Glomerular visceral epithelial cell (primary cell): Measurements from ENCODE around the gene PALLD.
A peak's percentile ranks its signal among the peaks of the same experiment; 100 is the strongest.

Experiments
- DNase-seq: peaks from one replicate; pipeline ENCODE4 v3.0.0-alpha.2; 2016; ENCODE audit errors: extremely low spot score

Gene PALLD

DNA sequence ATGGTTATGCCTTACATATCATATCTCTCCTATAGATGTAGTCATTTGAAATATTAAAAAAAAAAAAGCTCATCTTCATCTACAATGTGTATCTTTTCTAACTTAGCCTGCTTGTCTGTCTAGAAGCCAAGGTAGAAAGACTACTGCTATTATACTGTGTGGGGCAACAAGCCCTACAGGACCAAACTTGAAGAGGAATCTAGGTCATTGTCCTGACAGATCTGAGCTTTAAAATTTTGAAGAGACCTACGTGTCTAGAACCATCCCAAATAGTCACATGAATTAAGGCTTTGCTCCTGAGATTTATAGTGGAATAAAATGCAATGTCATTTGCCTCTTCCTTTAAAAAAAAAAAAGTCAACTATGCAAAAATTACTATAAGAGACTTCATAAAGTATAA is 95.8 kb downstream of the PALLD start:
- DNase-seq = no peak

DNA sequence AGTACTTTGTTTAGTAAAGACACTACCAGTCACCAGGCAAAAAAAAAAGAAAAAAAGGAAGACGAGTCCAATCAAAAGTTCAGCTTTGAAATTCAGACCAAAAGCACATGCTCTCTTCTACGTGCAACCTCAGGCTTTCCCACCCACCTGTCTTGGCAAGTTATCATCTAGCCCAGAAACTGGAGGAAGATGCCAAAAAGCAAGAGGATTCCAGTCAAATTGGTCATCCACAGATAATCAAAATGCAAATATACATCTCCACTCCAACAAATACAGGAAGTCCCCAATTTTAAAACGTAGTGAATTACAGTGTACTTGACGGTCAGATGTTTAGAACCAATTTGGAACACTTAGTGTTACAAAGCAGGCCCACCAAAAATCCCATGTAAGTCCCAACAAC is 96.5 kb downstream of the PALLD start:
- DNase-seq = no peak

DNA sequence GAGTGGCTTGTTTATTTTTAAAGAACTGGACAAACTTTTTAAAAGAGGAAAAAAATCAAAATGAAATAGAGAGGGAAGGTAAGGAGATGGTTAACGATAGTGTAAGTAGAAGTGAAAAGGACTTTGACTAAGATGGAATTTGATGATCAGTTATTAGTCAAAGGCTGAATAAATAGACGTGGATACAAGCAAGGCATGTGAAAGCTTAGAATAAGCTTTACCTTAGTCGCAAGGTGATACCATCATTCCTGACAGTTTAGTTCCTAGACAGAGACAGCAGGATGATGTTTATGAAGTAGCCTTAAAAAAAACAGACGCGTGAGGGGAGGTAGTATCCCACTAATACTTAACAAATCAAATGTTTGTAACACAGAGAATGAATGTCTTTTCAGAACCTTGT is 97.3 kb downstream of the PALLD start:
- no peak for DNase-seq

DNA sequence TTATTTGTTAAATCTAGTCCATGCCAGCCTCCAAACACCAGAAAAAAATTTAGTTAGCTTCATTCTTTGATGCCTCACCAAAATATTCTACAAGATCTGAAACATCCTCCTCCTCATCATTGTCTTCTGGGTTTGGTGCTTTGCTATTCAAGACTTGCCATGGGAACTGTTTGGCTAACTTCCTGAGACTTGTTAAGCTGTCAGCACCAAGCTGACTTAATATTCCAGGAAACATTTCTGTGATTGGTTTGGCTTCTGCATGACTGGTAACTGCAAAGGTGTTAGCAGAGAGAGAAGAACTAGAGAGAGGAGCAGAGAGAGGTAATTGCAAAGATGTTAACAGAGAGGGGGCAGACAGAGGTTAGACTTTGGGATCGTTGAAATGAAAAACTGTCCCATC is 101.3 kb downstream of the PALLD start:
- DNase-seq = no peak

DNA sequence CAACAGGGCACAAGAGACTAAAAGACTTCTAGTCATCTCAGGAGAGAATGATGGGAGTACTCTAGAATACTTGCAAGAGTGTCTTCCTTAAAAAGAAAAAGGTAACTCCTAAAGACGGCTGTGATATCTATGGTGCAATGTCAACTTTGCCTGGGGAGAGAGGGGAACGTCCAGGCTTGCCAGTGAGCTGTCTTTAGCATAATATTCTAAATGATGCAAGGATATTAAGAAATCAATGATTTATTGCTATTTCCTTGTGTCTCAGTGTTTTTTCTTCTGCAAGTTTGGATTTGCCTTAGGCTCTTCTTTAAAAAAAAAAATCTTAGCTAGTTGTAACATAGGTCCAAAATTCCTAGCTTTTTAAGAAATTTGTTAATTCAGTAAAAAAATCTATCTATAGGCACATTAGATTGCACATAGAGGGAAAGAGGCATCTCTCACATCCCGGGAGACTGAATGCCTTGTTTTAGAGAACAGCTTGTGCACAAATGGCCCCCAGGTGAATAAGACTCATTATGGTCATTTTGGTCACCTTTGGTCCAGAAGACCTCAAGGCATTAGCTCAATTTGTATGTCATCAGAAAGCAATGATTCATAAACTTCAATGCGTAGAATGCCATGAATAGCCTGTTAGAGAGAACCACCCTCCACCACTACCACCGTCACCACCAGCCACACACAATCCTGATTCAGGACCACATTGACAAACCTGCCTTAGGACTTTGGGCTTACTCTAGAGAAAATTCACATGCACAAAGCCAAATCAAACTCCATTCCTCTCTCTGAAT is 104.1 kb downstream of the PALLD start:
- DNase-seq = no peak

DNA sequence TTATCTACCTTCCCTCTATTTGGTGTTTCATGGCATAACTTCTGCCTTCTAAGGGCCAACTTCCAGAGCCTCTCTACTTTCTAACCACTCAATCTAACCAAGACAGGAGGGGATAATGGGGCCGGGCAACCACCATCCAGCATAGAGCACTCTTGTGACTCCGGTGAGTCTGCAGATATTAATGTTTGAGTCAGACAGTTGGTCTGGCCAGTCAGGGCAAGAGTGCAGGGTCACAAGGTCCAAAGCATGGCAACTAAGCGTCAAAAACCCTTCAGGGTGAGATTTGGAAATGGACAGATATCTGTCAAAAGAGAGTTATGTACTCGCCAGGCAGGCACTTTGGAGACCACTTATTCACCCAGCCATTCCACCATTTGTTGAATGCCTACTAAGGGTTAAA is 105.0 kb downstream of the PALLD start:
- DNase-seq = no peak

DNA sequence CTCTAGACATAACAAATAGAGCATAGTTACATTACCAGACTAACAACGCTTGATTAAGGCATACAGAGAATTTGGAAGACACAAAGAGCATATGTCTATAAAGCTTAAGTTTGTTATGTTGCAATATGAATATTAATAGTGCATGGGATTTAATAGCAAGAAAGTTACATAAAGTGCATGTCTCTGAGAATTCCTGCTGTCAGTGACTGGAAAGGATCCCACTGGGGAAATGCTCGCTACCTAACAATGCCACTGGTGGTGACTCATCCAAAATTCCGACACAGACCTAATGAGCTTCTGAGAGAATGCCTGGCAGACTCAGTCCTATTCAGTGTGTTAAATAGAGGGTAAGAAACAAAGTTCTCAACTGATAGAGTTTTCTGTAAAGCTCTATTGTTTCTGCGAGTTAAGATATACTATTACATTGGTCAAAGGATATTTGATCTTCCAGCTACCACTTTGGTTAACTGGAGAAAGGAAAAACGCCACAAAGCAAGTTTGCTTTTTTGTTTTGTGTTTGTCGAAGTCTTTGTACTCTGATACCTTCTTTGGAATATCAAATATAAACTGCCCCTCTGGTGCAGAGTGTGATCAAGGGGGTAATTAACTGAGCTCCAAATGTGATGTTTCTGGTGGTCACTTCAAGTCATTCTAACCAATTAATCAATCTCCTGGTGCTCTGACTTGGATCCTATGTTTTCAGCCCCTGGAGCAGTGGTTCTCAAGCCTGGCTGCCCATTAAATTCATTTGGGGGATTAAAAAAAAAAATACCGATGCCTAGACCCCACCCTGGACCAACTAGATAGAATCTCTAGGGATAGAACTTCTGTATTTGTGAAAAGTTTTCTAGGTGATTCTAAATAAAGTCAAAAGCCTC is 107.9 kb downstream of the PALLD start:
- DNase-seq = peak; percentile 78

DNA sequence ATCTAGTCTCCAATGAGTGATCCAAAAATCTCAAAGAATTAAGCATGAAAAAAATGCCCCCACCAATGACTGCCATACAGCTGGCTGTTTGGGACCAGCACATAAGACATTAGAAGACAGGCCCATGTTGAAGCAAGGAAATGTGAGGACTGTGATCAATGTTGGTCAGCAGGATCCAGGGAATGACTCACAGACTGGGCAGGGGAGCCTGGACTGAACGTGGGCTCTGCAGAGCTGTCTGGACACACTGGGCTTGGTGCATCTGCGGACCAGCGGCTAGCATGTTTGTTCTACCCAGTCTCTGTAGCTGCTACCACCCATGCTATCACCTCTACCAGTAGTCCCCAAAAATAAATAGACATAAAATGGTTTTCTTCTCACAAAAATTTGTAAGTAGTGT is 108.6 kb downstream of the PALLD start:
- DNase-seq = peak; percentile 67

DNA sequence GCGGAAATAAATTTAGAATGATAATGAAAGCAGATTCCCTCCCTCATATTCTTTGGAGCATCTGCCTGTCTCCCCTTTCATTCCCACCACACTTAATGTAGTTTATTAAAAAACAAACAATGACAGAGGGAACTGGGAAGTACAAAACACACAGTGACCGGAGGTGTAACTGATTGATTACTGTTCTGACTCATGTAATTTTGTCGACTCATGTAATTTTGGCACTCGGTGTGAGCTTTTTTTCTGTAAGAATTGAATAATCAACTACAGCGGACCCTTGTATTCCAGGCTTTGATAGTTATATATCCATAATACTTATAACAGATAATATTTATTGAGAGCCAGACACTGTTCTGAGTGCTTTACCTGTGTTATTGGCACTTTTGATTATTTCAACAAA is 110.4 kb downstream of the PALLD start:
- no peak for DNase-seq

DNA sequence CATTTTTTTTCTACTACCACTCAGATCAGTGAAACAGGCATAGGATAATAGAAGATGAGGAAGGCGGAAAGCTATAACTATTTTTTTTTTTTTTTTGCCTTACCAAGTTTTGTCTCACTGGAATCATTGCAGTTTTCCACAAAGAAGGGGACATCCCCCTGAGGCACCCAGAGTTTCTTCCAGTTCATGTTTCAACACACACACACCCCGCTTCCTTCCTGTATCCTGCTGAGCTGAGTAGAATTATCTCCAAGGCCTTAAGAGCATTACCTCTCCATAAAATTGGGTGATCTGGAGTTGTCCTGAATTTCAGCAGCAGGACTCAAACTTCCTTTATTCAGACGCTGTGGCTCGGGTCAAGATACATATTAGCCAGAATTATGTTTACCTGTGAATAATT is 111.9 kb downstream of the PALLD start:
- no peak for DNase-seq

DNA sequence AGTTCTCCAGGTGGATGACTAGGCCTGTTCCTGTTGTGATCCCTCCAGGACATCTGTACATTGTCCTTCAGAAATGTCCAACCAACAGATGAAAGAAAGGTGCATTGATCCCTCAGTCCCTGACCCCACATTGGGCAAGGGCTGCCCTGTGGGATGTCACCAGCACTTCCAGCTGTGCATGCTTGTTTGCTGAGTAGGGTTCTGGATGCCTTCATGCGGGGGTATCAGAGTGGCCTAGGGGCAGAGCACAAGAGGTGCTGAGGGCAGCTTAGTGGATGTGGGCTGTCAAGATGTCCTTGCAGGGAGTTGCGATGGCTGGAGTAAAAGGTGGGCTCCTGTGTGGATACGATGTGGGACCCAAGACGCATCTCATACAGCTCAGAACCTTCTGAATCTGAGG is 112.5 kb downstream of the PALLD start:
- no peak for DNase-seq

DNA sequence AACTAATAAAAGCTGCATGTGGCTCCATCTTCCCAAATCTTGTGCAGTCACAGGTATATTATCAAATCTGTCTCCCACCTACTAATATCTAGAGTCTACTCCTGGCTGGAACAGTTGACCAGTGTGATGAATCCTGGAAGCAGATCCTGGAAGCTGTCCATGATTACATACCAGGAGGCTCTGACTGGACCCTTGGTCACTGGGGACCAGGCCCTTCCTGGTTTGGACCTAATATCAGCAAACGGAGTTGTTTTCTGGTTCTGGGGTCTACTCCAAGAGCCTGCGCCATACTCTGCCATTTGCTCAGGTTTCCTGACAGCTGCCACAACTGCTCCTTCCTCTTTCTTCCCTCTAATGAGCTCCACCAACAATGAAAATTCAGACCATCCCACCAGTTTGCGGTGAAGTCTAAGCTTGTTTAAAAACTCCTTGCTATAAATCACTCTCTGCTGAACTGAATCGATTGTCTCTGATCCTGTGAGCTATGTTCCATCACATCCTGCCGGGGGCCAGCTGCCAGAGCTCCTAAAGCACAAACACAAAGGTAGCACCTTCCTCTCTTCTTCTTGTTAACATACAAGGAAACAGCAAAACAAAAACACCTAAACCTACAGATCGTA is 114.2 kb downstream of the PALLD start:
- DNase-seq = no peak

DNA sequence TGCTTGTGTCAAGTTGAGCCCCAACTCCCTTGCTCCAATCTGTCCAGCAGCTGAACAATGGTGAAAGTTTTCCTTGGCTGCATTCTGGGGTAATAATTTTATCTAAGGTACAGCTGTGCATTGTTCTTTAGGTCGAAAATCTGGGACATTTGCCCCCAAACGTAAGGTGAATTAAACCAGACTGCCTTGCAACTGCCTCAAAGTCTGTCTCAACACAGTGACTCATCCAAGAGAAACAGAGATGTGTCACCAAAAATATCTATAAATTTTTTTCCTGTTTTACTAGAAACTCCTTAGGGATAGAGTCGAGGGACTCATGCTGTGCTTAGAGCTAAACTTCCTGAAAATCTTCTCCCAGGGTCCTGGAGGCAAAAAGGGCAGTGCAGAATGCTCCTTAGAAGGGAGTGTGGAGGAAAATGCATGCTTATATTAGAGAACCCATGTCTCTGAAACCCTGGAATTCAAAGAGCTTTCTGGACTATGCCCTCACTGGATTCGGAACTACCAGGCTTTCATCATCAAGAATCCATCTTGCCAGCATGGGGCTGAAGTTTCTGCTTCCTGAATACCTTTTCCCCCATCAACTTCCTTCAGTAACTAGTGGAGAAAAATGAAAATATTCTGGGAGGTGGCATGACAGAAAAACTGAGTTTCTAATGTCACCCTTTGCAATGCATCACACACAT is 115.7 kb downstream of the PALLD start:
- peak; percentile 43 for DNase-seq

DNA sequence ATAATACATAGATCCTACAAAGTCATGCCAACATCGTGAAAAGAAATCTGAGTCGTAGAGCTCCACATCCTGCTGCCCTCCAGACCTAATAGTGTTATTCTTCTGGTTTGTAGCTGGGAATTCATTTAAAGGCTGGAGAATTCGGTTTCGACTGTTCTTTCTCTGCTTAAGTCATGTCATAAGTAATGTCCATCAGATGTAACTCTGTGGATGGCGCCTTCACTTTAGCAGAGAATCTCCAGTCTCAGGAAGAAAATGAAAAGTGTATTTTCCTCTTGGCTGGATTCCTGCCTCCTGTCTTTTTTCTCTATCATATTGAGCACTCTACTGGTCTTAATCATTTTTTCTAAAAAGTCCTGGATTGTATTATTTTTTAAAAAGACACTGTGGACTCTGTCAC is 117.0 kb downstream of the PALLD start:
- DNase-seq = no peak

DNA sequence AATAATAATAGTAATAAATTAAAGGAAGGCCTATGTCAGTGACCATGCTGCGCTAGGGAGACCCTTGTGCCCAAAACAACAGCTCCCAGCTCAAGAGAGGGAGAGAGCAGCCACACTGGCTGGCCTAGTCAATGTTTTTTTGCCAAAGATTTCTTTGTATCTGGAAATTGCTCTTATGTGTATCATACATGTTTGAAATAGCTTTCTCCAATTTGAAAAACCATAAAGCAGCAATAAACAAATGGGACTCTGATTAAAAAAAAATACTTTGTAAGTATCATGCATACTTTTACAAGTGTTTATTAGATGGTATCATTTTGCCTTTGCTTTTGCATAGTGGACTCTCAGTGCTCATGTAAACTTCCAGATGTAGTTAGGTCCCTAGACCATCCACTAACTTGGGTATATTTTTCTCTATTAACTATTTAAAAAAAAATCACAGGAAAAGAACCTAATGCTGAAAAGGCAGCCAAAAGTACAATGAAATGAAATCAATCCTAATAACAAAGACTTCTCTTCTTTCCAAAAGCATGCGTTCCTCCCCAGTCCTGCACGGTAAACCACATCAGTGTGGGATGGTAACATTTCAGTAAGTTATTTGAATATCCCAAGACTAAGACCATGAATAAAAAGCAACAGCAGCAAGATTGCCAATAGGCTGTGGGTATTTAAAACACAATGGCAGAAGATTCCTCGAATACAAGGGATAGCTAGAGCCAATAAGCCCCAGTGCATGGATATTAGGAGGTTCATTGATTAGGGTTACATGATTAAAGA is 117.6 kb downstream of the PALLD start:
- DNase-seq = no peak

DNA sequence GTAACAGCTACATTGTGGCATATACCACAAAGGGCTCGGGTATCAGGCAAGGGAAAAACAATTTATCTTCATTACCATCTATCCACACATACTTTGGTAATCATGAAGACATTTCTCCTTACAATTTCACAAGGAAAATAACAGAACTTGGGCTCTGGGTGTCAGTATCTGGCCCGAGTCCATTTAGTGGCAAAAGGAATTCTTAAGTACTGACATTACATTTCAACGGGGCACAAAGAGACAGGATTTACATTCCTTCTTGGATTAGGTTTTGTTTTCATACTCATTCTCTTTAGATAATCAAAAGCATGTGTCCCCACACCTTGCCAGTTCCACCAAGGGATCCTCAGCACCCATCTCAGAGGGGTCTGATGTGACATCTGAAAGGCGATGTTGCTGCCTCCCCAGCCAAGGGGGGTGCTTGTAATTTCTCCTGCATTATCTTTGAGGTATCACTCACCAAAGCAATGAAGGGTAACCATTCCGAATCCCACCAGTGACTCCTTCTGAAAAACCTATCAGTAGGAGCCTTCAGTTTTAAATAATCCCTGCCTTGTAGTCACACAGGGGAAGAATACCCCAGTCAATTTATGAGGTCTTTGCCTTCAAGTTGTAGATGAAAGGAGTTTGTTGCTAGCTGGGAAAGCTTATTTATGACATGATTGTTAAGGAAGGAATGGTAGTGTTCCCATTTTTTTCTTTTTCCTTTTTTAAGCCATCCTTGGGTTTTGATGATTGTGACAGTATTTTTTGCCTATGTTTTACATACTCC is 118.6 kb downstream of the PALLD start:
- DNase-seq = peak; percentile 73

DNA sequence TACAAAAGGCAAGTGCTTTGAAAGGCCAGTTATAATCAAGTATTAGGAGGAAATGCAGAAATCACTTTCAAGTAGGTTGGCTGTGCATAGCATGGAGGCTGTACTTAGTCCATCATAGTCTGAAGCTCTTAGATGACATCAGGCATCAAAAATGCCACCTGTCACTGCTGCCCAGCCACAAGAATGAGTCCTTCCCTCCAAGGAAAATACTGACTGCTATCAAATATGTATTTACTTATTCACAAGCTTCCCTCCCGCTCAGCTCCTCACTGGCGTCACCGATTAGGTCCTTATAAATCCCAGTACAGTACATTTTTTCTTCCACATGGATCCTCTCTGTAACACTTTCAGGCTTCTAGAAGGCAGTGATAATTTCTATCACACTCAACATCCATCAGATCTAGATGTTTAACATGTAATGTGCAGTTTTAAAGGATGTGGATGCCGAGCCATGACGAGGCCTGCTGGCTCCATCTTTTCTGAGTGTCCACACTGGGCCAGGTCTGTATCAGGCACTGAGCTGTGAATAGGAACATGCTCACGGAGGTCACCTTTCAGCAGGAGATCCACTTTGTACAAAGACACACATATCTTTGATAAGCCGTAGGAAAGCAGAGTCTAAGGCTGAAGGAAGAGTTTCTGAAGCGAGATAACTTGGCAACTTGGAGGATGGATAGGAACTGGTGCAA is 121.9 kb downstream of the PALLD start:
- DNase-seq = peak; percentile 91

DNA sequence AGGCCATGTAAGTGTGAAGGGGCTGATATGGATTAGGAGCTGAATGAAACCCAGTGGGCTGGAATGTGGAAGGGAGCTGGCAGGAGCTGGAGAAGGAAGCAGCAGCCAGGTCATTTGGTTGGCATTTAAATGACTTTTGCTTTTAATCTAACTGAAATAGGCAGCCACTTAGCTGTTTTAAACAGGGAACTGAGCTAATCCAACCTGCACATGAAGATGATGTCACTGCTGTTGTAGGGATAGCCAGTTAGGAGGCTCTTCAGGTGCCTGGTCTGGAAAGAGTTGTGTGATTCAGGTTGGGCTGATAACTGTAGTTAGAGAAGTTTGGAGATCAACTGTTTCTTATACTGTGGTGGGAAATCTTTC is 122.4 kb downstream of the PALLD start:
- DNase-seq = peak; percentile 69

DNA sequence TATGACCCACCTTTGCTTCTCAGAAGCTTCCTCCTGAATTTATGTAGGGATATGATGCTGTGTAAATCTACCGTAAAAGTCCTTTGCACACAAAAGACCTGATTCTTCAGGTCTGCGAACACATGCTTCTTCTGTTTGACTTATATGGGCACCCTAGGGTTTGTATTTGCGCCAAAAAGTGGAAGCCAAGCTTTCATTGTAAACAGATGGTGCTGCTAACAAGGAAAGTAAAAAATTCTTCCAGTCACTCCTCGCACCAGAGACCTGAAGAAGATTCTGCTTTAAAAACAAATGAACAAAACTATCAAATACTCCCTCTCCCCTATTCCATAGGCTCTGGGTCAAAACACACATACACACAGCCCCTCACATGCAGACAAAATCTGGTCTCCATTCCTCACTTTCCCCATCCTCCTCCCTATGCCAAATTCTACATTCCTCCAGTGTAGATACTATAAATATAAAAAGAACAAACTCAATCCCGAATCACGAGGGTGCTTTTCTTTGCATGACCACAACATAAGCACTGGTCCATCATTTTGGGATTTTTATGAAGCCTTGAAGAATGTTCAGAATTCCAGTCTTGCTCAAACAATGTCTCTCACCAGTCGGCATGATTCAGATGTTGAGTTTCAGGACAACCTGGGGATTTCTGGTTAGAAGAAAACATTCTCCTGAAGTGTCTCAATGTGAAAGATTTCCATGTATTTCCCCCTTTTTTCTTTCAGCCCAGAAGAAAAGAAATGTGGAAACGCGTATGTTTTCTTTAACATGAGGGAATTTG is 125.1 kb downstream of the PALLD start:
- DNase-seq = peak; percentile 58
